ENCODE data around the gene CKLF. TPM values are rescaled to one million over a fixed set of nuclear protein-coding genes. Genes with fewer than 3 reads are reported as not detected.
"Not testable (repeated sequence)": the region's sequence is repeated elsewhere in the genome, so short reads cannot be mapped to it uniquely, and the experiment has no call there.

CKLF gene
- total RNA-seq, 2 experiments from 2014 or later: 199 to 220 TPM

- CTCF ChIA-PET: interaction anchor here (0.7 to 1.3 kb wide), 2 partner anchors 12 to 125 kb away, joined by 3 to 4 read pairs; no protein-coding TSS in a partner anchor
- H3K9me3 Mint-ChIP-seq (ENCODE audit: low read depth): peaks cover 8% of the 10 kb centered on the region
- H3K36me3 Mint-ChIP-seq: peaks cover 15% of the 10 kb centered on the region
- ATAC-seq (no peak), DNase-seq (no peak)
- peaks cover 55% of the 10 kb centered on the region for H3K4me1 Mint-ChIP-seq
- H3K27ac Mint-ChIP-seq: no peak overlapping the region
- no peak overlapping the region for H3K4me3 Mint-ChIP-seq
- no peaks in the 10 kb centered on the region for H3K27me3 Mint-ChIP-seq
These were observed 49.1 kb downstream of the CKLF start for GRCh38 chr16:66601471-66601870.

DNA sequence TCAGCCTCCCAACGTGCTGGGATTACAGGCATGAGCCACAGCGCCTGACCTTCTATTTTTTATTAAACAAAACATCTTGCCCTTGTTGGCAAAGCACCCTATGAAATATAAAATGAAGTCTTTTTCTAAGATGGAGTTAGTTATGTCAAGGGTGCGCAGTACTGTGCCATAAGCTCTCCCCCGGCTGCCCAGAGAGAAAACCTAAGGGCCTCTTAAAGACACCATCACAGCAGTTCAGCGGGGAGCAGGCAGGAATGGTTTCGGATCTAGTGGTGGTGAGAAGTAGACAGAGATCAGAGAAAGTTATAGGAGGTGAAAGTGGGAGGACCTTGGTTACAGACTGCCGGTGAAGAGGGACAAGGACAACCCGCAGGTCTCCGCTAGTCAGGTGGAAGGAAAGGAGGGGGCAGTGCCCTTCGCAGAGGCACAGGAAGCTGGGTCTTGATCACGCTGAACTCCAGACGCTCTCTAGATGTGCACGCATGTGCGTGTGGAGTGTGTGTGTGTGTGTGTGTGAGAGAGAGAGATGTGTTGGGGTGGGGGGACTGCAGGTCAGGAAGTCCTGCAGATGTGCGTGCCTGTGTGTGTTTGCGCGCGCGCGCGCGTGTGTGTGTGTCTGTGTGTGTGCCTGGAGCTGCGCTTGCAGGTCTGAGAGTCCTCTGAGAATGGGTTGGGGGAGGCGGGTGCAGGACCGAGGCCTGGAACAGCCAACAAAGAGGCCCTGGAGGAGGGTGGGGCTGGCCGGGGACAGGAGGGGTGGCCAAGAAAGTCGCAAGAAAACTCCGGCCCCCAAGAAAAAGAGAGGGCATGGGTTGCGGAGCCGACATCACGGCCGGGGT is 51.4 kb downstream of the CKLF start:
- DNase-seq: peak; percentile 92

DNA sequence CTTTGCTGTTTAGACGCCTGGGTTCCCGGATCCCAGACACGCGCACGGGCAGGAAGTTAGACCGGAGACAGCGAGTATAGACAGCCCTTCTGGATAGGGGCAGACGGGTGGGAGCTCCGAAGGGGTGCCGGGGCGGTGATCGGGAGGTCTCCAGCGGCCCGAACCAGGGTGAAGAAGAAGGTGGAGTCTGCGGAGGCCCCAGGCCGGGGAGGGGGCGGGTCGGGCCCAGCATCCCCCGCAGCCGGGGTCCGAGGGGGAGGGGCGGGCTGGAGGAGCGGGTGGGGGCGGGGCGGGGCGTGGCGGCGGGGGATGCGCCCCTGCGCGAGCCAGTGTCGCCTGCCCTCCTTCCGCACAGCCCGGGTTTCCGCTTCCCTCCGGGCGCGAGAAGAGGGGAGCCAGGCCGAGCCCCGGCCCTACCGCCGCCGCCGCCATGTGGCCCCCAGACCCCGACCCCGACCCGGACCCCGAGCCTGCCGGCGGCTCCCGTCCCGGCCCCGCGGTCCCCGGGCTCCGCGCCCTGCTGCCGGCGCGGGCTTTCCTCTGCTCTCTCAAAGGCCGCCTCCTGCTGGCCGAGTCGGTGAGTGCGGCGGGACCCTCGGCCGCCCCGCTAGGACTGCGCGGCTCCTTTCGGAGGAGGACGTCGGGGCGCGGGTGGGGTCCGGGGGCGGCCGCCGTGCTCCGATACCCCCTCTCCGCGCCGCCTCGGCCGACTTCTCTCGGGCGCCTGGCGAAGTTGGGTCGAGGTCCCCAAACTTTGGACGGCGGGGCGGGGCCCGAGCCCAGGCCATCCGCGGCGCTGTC is 52.2 kb downstream of the CKLF start, which contains the start of gene CMTM3:
Gene CMTM3, plus strand, starts transcription at position 329 of the 801 bp plus-strand sequence. Its CDS starts 102 bp downstream, at position 431.
- peak; percentile 82 for DNase-seq
- peaks cover 8% of the 10 kb centered on the region for H3K9me3 Mint-ChIP-seq (ENCODE audit: low read depth)
- no peaks in the 10 kb centered on the region for H3K27me3 Mint-ChIP-seq
- CTCF ChIA-PET: interaction anchor here (0.6 to 3.3 kb wide), 20 partner anchors 8 to 276 kb away, joined by 3 to 31 read pairs (median 4); partner anchors contain the start of genes CKLF, NAE1 and PDP2
- peak within 1 kb of the TSS; percentile 90 for H3K27ac Mint-ChIP-seq
- peak; percentile 68 for ATAC-seq
- H3K4me3 Mint-ChIP-seq: peak within 1 kb of the TSS; percentile 78
- H3K36me3 Mint-ChIP-seq: peaks cover 25% of the 10 kb centered on the region
- H3K4me1 Mint-ChIP-seq: peaks cover 52% of the 10 kb centered on the region

More for the DNA sequence above, 51.4 kb downstream of the CKLF start:
- peaks cover 8% of the 10 kb centered on the region for H3K9me3 Mint-ChIP-seq (ENCODE audit: low read depth)
- H3K4me3 Mint-ChIP-seq: peak overlapping the region; percentile 78
- CTCF ChIA-PET: interaction anchor here (0.6 to 3.3 kb wide), 22 partner anchors 9 to 276 kb away, joined by 3 to 31 read pairs (median 4); partner anchors contain the start of genes NAE1 and PDP2
- peaks cover 21% of the 10 kb centered on the region for H3K36me3 Mint-ChIP-seq
- H3K27me3 Mint-ChIP-seq: no peaks in the 10 kb centered on the region
- peak overlapping the region; percentile 90 for H3K27ac Mint-ChIP-seq
- peaks cover 57% of the 10 kb centered on the region for H3K4me1 Mint-ChIP-seq
- peak; percentile 62 for ATAC-seq

GRCh38 chr16:66605177-66605978 is 53.0 kb downstream of the CKLF start:
- H3K36me3 Mint-ChIP-seq: peaks cover 31% of the 10 kb centered on the region
- ATAC-seq (peak; percentile 20), DNase-seq (peak; percentile 63)
- CTCF ChIA-PET: interaction anchor here (0.6 to 4.3 kb wide), 12 partner anchors 9 to 263 kb away, joined by 3 to 31 read pairs (median 5); partner anchors contain the start of gene CKLF
- peak overlapping the region; percentile 81 for H3K27ac Mint-ChIP-seq
- H3K27me3 Mint-ChIP-seq: no peaks in the 10 kb centered on the region
- H3K9me3 Mint-ChIP-seq (ENCODE audit: low read depth): peaks cover 8% of the 10 kb centered on the region
- H3K4me3 Mint-ChIP-seq: peak overlapping the region; percentile 77
- peaks cover 55% of the 10 kb centered on the region for H3K4me1 Mint-ChIP-seq

DNA sequence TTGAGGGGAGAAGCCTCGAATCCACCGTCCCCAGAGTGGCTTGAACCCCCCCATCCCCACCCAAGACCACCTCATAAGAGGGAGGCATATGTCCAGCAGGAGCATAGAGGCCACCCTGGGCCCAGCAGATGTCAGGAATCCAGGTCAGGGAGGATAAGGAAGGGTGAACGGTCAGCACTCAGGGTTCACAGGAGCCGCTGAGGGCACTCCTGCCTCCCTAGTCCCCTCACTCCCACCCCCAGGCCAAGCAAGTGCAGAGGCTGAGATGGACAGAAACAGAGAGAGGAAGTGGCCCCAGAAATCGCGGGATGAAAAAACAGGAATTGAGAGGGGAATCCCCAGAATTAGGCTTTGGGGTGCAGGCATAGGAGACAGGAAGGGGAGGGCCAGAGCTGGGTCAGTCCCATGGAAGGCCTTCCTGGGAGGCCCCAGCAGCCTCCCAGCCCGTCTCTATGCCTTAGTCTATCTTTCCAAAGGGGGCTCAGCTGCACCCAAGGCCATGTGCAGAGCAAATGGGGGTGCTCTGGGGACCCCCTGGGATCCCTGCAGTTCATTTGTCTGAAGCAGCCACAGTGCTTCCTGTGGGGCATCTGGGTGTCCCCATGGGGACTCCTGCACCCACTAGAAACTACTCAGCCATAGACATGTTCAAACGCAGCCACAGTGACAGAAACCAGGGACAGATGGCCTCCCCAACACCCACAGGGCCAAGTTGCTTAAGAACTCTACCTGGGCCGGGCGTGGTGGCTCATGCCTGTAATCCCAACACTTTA is 53.8 kb downstream of the CKLF start:
- peak; percentile 47 for DNase-seq
- ATAC-seq: no peak
- peaks cover 51% of the 10 kb centered on the region for H3K4me1 Mint-ChIP-seq
- CTCF ChIA-PET: interaction anchor here (1.1 to 4.3 kb wide), 8 partner anchors 11 to 262 kb away, joined by 3 to 24 read pairs (median 4); partner anchors contain the start of gene CKLF
- peaks cover 30% of the 10 kb centered on the region for H3K36me3 Mint-ChIP-seq
- H3K4me3 Mint-ChIP-seq: peak overlapping the region; percentile 77
- H3K27me3 Mint-ChIP-seq: no peaks in the 10 kb centered on the region
- H3K9me3 Mint-ChIP-seq (ENCODE audit: low read depth): peaks cover 2% of the 10 kb centered on the region
- H3K27ac Mint-ChIP-seq: peak overlapping the region; percentile 81

DNA sequence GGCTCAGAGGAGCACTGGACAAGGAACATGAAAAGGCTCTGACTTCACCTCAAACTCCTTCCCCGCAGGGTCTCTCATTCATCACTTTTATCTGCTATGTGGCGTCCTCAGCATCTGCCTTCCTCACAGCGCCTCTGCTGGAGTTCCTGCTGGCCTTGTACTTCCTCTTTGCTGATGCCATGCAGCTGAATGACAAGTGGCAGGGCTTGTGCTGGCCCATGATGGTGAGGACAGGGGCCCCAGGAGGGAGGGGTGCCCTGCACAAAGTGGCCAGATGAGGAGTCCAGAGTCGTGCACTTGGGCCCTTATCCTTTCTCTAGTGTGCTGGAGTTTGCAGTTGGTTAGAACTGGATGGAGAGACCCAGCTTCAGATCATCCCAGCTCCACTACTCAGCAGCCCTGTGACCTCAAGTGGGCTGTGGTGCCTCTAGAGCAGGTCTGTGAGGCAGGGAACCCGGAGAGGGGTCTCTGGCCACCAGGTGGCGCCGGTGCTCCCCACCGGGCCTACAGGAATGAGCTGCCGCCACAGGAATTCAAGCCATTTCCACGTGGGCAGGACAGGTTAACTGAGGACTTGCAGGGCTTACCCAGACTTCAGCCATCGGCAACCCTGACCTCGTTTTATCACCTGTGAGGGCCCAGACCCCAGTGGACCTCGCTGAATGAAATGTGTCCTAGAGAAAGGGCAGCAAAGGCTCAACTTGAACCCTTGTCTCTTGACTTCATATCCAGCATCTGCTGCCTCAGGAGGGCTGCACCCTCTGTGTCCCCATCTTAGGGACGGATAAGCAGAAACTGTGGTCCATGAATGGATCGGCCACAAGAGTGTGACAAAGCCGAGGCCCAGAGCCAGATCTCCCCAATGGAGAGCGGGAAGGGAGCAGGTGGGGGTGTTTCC is 56.1 kb downstream of the CKLF start:
- no peaks in the 10 kb centered on the region for H3K27me3 Mint-ChIP-seq
- peaks cover 38% of the 10 kb centered on the region for H3K36me3 Mint-ChIP-seq
- no peak overlapping the region for H3K4me3 Mint-ChIP-seq
- peaks cover 46% of the 10 kb centered on the region for H3K4me1 Mint-ChIP-seq
- peak overlapping the region; percentile 59 for H3K27ac Mint-ChIP-seq
- CTCF ChIA-PET: interaction anchor here (0.6 to 4.3 kb wide), 52 partner anchors 9 to 272 kb away, joined by 3 to 36 read pairs (median 4); partner anchors contain the start of genes CKLF, CMTM4, DYNC1LI2 and NAE1
- peak; percentile 86 for DNase-seq
- no peaks in the 10 kb centered on the region for H3K9me3 Mint-ChIP-seq (ENCODE audit: low read depth)
- peak; percentile 17 for ATAC-seq

DNA sequence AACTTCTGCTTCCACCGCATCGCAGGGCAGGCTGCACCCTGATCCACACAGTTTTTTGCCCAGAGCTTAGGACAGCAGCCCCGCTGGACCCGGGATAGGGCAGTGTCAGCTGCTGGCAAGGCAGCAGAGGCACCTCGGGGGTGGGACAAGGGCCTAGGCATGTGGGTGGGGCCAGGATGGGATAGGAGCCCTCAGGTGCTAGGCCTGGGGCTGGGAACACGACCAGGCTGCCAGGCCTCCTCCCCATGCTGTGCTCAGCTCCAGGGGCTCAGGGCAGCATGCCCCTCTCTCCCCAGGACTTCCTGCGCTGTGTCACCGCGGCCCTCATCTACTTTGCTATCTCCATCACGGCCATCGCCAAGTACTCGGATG is 56.7 kb downstream of the CKLF start:
- H3K27me3 Mint-ChIP-seq: no peaks in the 10 kb centered on the region
- DNase-seq: no peak
- CTCF ChIA-PET: interaction anchor here (0.6 to 4.3 kb wide), 45 partner anchors 8 to 272 kb away, joined by 3 to 36 read pairs (median 5); partner anchors contain the start of genes CKLF, CMTM4, DYNC1LI2 and NAE1
- no peak for ATAC-seq
- no peaks in the 10 kb centered on the region for H3K9me3 Mint-ChIP-seq (ENCODE audit: low read depth)
- peaks cover 40% of the 10 kb centered on the region for H3K4me1 Mint-ChIP-seq
- no peak overlapping the region for H3K27ac Mint-ChIP-seq
- H3K36me3 Mint-ChIP-seq: peaks cover 40% of the 10 kb centered on the region
- H3K4me3 Mint-ChIP-seq: no peak overlapping the region

- no peak for DNase-seq
- Mint-ChIP-seq H3K27ac (no peak overlapping the region), H3K27me3 (no peaks in the 10 kb centered on the region), H3K9me3 (ENCODE audit: low read depth) (no peaks in the 10 kb centered on the region), H3K4me3 (no peak overlapping the region), H3K4me1 (peaks cover 40% of the 10 kb centered on the region), H3K36me3 (peaks cover 40% of the 10 kb centered on the region)
- CTCF ChIA-PET: interaction anchor here (1.1 to 4.3 kb wide), 8 partner anchors 13 to 258 kb away, joined by 3 to 24 read pairs (median 6); partner anchors contain the start of gene NAE1
- no peak for ATAC-seq
These were observed 57.9 kb downstream of the CKLF start for GRCh38 chr16:66610111-66610820.

DNA sequence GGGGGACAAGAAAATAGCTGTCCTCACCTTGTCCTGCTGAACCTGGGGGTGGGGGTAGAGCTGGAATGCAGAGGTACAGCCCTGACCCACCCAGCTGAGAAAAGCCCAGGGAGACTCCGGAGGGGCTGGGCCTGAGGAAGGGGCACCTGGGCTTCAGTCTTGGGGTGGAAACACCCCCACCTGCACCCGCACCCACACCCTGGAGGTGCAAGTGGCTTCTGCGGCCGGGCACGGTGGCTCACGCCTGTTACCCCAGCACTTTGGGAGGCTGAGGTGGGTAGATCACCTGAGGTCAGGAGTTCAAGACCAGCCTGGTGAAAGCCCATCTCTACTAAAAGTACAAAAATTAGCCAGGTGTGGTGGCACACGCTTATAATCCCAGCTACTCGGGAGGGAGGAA is 59.5 kb downstream of the CKLF start:
- H3K4me1 Mint-ChIP-seq: peaks cover 30% of the 10 kb centered on the region
- not testable (repeated sequence) for H3K27me3 Mint-ChIP-seq; DNase-seq; ATAC-seq; H3K9me3 Mint-ChIP-seq (ENCODE audit: low read depth); H3K4me3 Mint-ChIP-seq; H3K27ac Mint-ChIP-seq
- CTCF ChIA-PET: interaction anchor here (1.3 to 1.4 kb wide), 2 partner anchors 39 to 206 kb away, joined by 3 to 4 read pairs; no protein-coding TSS in a partner anchor
- H3K36me3 Mint-ChIP-seq: peaks cover 38% of the 10 kb centered on the region

DNA sequence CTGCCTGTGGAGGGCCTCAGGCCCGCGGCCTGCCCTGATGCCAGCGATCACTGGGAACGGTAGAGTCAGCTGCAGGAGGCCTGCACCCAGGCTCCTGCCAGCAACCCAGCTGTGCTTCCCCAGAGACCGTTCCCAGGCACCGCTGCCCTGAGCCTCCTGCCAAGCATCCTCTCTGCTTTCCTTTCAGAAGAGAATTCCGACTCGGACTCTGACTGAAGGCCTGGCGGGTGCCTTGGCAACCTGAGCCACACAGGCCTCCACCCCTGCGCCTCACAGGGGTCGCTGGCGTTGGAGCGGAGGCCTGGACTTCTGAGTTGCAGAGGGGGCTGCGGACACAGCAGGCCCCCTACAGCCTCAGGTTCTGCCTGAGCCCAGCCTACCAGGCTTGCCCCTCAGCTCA is 60.0 kb downstream of the CKLF start:
- no peaks in the 10 kb centered on the region for H3K9me3 Mint-ChIP-seq (ENCODE audit: low read depth)
- peaks cover 38% of the 10 kb centered on the region for H3K36me3 Mint-ChIP-seq
- H3K27me3 Mint-ChIP-seq: no peaks in the 10 kb centered on the region
- H3K4me1 Mint-ChIP-seq: peaks cover 24% of the 10 kb centered on the region
- DNase-seq (no peak), ATAC-seq (no peak)
- no peak overlapping the region for H3K27ac Mint-ChIP-seq
- H3K4me3 Mint-ChIP-seq: no peak overlapping the region
- CTCF ChIA-PET: interaction anchor here (1.3 to 1.4 kb wide), 2 partner anchors 38 to 207 kb away, joined by 3 to 4 read pairs; no protein-coding TSS in a partner anchor

Measured in activated CD8-positive, alpha-beta memory T cell treated with anti-CD3 and anti-CD28 coated beads, Interleukin-2, amount 10 ng/mL, durations not matched to agents 7 days and 5 days (primary cell).